ENCODE measurements around the gene GPR6.

DNA sequence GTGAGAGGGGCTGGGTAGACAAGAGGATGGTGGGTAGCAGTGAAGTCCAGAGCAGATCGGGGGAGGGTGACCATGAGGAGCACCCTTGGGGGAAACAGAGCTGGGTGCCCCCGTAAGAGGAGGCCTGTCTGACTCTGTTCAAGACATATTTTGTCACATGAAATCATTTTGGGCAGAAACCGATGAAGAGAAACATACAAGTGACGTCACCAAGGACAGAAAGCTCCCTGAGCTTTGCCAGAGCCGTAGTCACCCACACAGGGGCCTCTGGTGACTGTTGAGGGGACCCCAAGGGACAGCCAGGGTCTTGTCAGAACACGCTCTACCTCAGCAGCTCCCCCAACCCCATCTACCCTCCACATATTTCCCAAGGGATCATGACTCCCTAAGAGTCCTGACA is 39.2 kb downstream of the GPR6 start:
- TF ChIP-seq CTCF (conservative IDR thresholded peaks at IDR 0.05) (no peak), EZH2 (IDR thresholded peaks at IDR 0.05; ENCODE audit: low read depth) (no peak)
